ENCODE results near the gene GHR.

Gene GHR

GRCh38 chr5:42740920-42741319, 317.7 kb downstream of the GHR start:
- no peak for TF ChIP-seq CTCF (IDR thresholded peaks at IDR 0.05)
- no peak for TF ChIP-seq ZFX (IDR thresholded peaks at IDR 0.05; ENCODE audit: borderline replicate concordance)
- H3K27ac ChIP-seq = no peak overlapping the region

- TF ChIP-seq CTCF (IDR thresholded peaks at IDR 0.05) (peak; percentile 77), ZFX (IDR thresholded peaks at IDR 0.05; ENCODE audit: borderline replicate concordance) (no peak)
- H3K27ac ChIP-seq = no peak overlapping the region
Measured at GRCh38 chr5:42745426-42745825, 322.2 kb downstream of the GHR start.

GRCh38 chr5:42745856-42746255, 322.6 kb downstream of the GHR start:
- no peak for TF ChIP-seq CTCF (IDR thresholded peaks at IDR 0.05)
- no peak for TF ChIP-seq ZFX (IDR thresholded peaks at IDR 0.05; ENCODE audit: borderline replicate concordance)
- no peak overlapping the region for H3K27ac ChIP-seq

- TF ChIP-seq ZFX (IDR thresholded peaks at IDR 0.05; ENCODE audit: borderline replicate concordance) = no peak
- no peak for TF ChIP-seq CTCF (IDR thresholded peaks at IDR 0.05)
- no peak overlapping the region for H3K27ac ChIP-seq
Measured at GRCh38 chr5:42749020-42749419, 325.8 kb downstream of the GHR start.

GRCh38 chr5:42750507-42750906, 327.3 kb downstream of the GHR start:
- no peak for TF ChIP-seq ZFX (IDR thresholded peaks at IDR 0.05; ENCODE audit: borderline replicate concordance)
- TF ChIP-seq CTCF (IDR thresholded peaks at IDR 0.05) = no peak
- no peak overlapping the region for H3K27ac ChIP-seq

DNA sequence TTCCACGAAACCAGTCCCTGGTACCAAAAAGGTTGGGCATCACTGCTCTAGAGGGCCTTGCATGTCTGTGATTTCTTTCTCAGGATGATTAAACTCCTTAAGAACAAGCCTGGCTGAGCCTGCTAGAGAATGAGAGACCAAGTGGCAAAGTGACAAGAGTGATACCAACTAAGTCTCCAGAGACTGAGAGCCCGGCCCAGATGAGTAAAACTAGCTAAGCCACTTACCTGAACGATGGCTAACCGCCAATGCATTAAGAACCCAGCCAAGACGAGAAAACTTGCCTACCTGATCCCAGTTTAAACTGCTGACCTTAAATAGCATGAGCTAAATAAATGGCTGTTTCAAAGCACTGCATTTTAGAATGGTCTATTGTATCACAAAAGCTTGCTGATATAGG, 327.8 kb downstream of the GHR start:
- no peak overlapping the region for H3K27ac ChIP-seq
- TF ChIP-seq ZFX (IDR thresholded peaks at IDR 0.05; ENCODE audit: borderline replicate concordance) = no peak
- no peak for TF ChIP-seq CTCF (IDR thresholded peaks at IDR 0.05)

DNA sequence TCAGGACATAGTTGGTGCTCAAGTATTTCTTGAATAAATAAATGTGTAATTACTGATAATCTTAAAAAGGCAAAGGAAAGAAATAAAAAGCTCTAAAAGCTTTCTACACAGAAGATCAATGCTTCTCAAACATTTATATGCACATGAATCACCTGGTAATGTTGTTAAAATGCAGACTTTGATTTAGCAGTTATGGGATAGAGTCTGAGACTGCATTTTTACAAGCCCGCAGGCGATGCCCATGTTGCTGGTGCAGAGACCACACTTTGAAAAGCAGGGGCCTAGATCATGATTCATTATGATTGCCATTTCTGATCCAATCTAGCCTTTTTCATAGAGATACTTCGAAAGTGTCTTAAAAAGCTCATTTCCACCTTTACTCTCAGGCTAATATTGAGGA, 329.9 kb downstream of the GHR start:
- no peak overlapping the region for H3K27ac ChIP-seq
- TF ChIP-seq CTCF (IDR thresholded peaks at IDR 0.05) (no peak), ZFX (IDR thresholded peaks at IDR 0.05; ENCODE audit: borderline replicate concordance) (no peak)
